Caco-2 (cell line): ENCODE measurements around the gene TTLL8. TPM values are rescaled to one million over a fixed set of nuclear protein-coding genes. Genes with fewer than 3 reads are reported as not detected.

ENCODE experiments used
- BruUV-seq: library from RNA; stranded (reverse); fragments of 400-500 nt; replicated peaks from 2 replicates; lab custom pipeline; 2021; lab: Mats Ljungman, UMichigan
- CTCF ChIA-PET: fragments of 300-600 bp; sonication (Branson Sonifier 250); formaldehyde crosslinking; loops from one replicate; lab custom pipeline; 2022; ENCODE audit warnings: antibody characterized with exemption; lab: Charles Lee
- POLR2A ChIA-PET: fragments of 300-600 bp; sonication (Branson Sonifier 250); formaldehyde crosslinking; loops from one replicate; lab custom pipeline; 2022; ENCODE audit warnings: antibody characterized with exemption; lab: Charles Lee
- DNase-seq, 2 experiments: peaks; one replicate each; pipeline versions ENCODE4 v3.0.0 to v3.0.0-alpha.2; 2020 to 2022
- H3K27me3 ChIP-seq: replicated peaks from 2 replicates; pipeline ENCODE4 v1.6.0; 2011; ENCODE audit warnings: low read length; ENCODE audit not compliant: control insufficient read depth, insufficient read depth
- H3K36me3 ChIP-seq: 2 replicates; pipeline ENCODE4 v1.5.1; 2011; ENCODE audit warnings: low read length; ENCODE audit not compliant: control insufficient read depth, insufficient read depth
- H3K4me1 ChIP-seq: fragments of 250-450 bp; sonication (Bioruptor Pico); 2 replicates; pipeline ENCODE4 v1.5.1; 2020; ENCODE audit warnings: mild to moderate bottlenecking
- H3K4me3 ChIP-seq: 2 replicates; pipeline ENCODE4 v1.5.1; 2011; ENCODE audit warnings: low read depth, mild to moderate bottlenecking, control low read depth, low read length
- H3K9me3 ChIP-seq: fragments of 250-450 bp; sonication (Bioruptor Pico); 2 replicates; pipeline ENCODE4 v1.5.1; 2020; ENCODE audit warnings: mild to moderate bottlenecking, moderate library complexity
- H3K27ac Mint-ChIP-seq: one replicate; pipeline ENCODE4 v1.8.0; 2022; ENCODE audit warnings: mixed read lengths; ENCODE audit not compliant: unreplicated experiment
- H3K27me3 Mint-ChIP-seq: one replicate; pipeline ENCODE4 v1.8.0; 2022; ENCODE audit warnings: mixed read lengths; ENCODE audit not compliant: insufficient read depth, unreplicated experiment
- H3K36me3 Mint-ChIP-seq: one replicate; pipeline ENCODE4 v1.8.0; 2022; ENCODE audit warnings: mild to moderate bottlenecking, mixed read lengths; ENCODE audit not compliant: insufficient read depth, unreplicated experiment
- H3K4me1 Mint-ChIP-seq: one replicate; pipeline ENCODE4 v1.8.0; 2022; ENCODE audit warnings: low read depth, mixed read lengths; ENCODE audit not compliant: unreplicated experiment
- H3K4me3 Mint-ChIP-seq: one replicate; pipeline ENCODE4 v1.8.0; 2022; ENCODE audit warnings: mild to moderate bottlenecking, moderate library complexity, mixed read lengths; ENCODE audit not compliant: unreplicated experiment
- H3K9me3 Mint-ChIP-seq: one replicate; pipeline ENCODE4 v1.8.0; 2022; ENCODE audit warnings: mixed read lengths; ENCODE audit not compliant: unreplicated experiment
- CTCF ChIP-seq, 2 experiments: fragments of 200-600 bp in 1 of 2; IDR thresholded peaks; 1 replicate in 1 of 2; 2 replicates in 1 of 2; pipeline versions ENCODE4 v1.5.1 to v1.8.0; 2011 to 2022; ENCODE audit warnings: antibody characterized with exemption in 1 of 2, control low read depth in 1 of 2, inconsistent platforms in 1 of 2, low read depth in 1 of 2, low read length in 1 of 2, mild to moderate bottlenecking in 1 of 2, moderate library complexity in 1 of 2; ENCODE audit not compliant: insufficient read depth in 1 of 2, severe bottlenecking in 1 of 2, unreplicated experiment in 1 of 2
- intact Hi-C: fragments of 100-400 bp; cut with micrococcal nuclease; formaldehyde crosslinking; loops from one replicate; pipeline ENCODE4 v1.10.0; 2022; ENCODE audit not compliant: unreplicated experiment
- total RNA-seq: library from RNA; stranded (reverse); gene quantifications from 2 replicates; pipeline ENCODE4 v1.2.3, GENCODE V29; 2022

The TTLL8 gene
- total RNA-seq, 1 experiment from 2014 or later = not detected

DNA sequence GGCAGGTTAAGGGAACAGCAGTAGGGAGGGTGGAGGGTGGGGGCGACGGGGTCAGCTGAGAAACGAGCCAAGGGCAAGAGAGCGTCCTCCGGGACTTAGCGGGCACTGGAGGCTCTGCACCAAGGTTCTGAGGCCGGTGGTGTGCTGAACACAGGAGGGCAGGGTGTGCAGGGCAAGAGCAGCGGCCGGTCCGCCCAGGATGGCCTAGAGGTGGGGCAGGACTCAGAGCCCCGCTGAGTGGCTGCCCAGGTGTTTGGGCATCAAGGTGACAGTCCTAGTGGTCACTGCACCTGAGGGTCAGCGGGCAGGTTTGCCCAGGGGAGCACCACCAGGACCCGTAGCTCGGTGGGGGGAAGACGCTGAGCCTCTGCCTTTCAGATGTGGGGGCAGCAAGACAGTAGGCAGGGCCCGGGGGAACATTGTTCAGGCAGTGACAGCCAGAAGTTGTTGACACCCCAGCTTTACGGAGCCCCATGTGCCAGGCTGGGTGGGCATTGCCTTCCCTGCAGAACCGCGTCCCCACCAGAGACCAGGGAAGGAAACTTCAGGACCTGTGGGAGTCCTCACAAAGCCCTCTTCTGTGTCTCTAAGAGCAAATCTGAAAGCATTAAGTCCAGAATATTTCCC, 4.5 kb upstream of the TTLL8 start:
- no peak overlapping the region for H3K27ac Mint-ChIP-seq
- no peak for DNase-seq
- POLR2A ChIA-PET = no interaction called here
- intact Hi-C loops = no loop called here
- no peak for TF ChIP-seq CTCF (IDR thresholded peaks at IDR 0.05; ENCODE audit: insufficient read depth in 1 of 2, low read depth in 1 of 2, low read length in 1 of 2, severe bottlenecking in 1 of 2, unreplicated experiment in 1 of 2)
- H3K9me3 Mint-ChIP-seq = no peaks in the 10 kb centered on the region
- H3K27me3 ChIP-seq = no peaks in the 10 kb centered on the region
- no TSS peak for BruUV-seq
- CTCF ChIA-PET = no interaction called here
- no peaks in the 10 kb centered on the region for H3K9me3 ChIP-seq
- no peak overlapping the region for H3K4me3 ChIP-seq
- H3K4me1 ChIP-seq = peaks cover 7% of the 10 kb centered on the region
- H3K4me1 Mint-ChIP-seq = no peaks in the 10 kb centered on the region
- H3K27me3 Mint-ChIP-seq = no peaks in the 10 kb centered on the region
- no peak overlapping the region for H3K4me3 Mint-ChIP-seq
- no peaks in the 10 kb centered on the region for H3K36me3 Mint-ChIP-seq
- H3K36me3 ChIP-seq = no peaks in the 10 kb centered on the region

DNA sequence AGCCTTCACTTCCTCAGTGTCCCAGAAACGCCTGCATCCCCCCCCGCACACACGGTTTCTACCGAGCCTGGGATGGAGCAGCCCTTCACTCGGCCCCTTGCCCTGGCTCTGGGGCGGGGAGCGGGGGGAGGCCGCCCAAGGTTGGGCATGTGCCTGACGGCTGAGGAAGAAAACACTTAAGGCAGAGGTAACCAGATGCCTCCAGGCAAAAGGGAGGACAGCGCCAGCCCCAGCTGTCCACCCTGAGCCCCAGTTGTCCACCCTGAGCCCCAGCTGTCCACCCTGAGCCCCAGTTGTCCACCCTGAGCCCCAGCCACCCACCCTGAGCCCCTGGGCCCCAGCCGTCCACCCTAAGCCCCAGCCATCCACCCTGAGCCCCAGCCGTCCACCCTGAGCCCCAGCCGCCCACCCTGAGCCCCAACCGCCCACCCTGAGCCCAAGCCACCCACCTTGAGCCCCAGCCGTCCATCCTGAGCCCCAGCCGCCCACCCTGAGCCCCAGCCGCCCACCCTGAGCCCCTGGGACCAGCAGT, 3.8 kb upstream of the TTLL8 start:
- H3K27me3 ChIP-seq = no peaks in the 10 kb centered on the region
- intact Hi-C loops = no loop called here
- CTCF ChIA-PET = no interaction called here

More for the DNA sequence above, 3.8 kb upstream of the TTLL8 start:
- H3K9me3 Mint-ChIP-seq = no peaks in the 10 kb centered on the region
- no peak for DNase-seq
- Histone ChIP-seq H3K9me3 (no peaks in the 10 kb centered on the region), H3K4me3 (no peak overlapping the region), H3K36me3 (no peaks in the 10 kb centered on the region), H3K4me1 (peaks cover 7% of the 10 kb centered on the region)
- H3K27me3 Mint-ChIP-seq = no peaks in the 10 kb centered on the region
- TF ChIP-seq CTCF (IDR thresholded peaks at IDR 0.05; ENCODE audit: insufficient read depth in 1 of 2, low read depth in 1 of 2, low read length in 1 of 2, severe bottlenecking in 1 of 2, unreplicated experiment in 1 of 2) = no peak
- H3K36me3 Mint-ChIP-seq = no peaks in the 10 kb centered on the region
- no peak overlapping the region for H3K4me3 Mint-ChIP-seq
- BruUV-seq = no TSS peak
- POLR2A ChIA-PET = no interaction called here
- H3K27ac Mint-ChIP-seq = no peak overlapping the region
- H3K4me1 Mint-ChIP-seq = no peaks in the 10 kb centered on the region
